ENCODE measurements around the gene CCDC63. TPM values are rescaled to one million over a fixed set of nuclear protein-coding genes. Genes with fewer than 3 reads are reported as not detected.

CCDC63 gene
- total and polyA plus RNA-seq, 2 of the 13 experiments (the other 11 are each of a cell fraction or from before 2014, with no cell fraction given): not detected

DNA sequence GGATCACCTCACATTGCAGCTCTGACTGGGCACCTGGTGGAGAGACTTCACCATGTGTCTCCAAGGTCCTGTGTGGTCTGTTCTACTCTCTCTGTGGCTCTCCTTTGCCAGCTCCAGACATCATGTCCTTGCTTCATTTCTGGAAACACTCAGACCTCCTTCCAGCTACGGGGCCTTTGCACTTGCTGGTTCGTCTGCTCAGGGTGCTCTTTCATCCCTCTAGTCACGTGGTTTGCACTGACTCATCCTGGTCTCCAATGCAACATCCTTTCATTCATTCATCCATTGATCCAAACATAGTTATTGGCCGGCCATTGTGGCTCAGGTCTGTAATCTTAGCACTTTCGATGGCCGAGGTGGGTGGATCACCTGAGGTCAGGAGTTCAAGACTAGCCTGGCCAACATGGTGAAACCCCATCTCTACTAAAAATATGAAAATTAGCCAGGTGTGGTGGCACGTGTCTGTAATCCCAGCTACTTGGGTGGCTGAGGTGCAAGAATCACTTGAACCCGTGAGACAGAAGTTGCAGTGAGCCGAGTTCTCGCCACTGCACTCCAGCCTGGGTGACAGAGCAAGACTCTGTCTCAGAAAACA lies 23.9 kb upstream of the CCDC63 start (continued):
- no peak for TF ChIP-seq ZNF639 (CRISPR knock-in tag; conservative IDR thresholded peaks at IDR 0.05)
- TF ChIP-seq CEBPB (IDR thresholded peaks at IDR 0.05; ENCODE audit: borderline replicate concordance, low read depth, low read length): no peak
- no peak for TF ChIP-seq ZEB1 (IDR thresholded peaks at IDR 0.05; ENCODE audit: insufficient replicate concordance, low read depth)
- TF ChIP-seq TP53 (CRISPR knock-in tag; conservative IDR thresholded peaks at IDR 0.05): no peak

GRCh38 chr12:110824342-110824741 lies 22.4 kb upstream of the CCDC63 start:
- H3K79me2 ChIP-seq (ENCODE audit: insufficient read depth, low read length): no peaks in the 10 kb centered on the region

More at GRCh38 chr12:110824342-110824741, 22.4 kb upstream of the CCDC63 start:
- Histone ChIP-seq H3K27ac (ENCODE audit: extremely low read length, insufficient read depth, low read length) (no peak overlapping the region), H3K36me3 (replicated peaks in 1 of 2; ENCODE audit: control insufficient read depth in 1 of 2, insufficient read depth in 2 of 2, low read length in 2 of 2) (no peaks in the 10 kb centered on the region), H3K9me3 (ENCODE audit: low read length) (no peaks in the 10 kb centered on the region), H4K20me1 (ENCODE audit: insufficient read depth, low read length) (no peaks in the 10 kb centered on the region), H3K4me3 (replicated peaks in 1 of 3; ENCODE audit: insufficient read depth in 1 of 3, low read depth in 2 of 3, low read length in 3 of 3) (no peak overlapping the region), H3K9ac (ENCODE audit: insufficient read depth, low read depth, low read length) (no peak overlapping the region), H2AFZ (ENCODE audit: low read length) (no peak overlapping the region), H3K4me2 (ENCODE audit: low read depth, low read length) (no peak overlapping the region), H3K27me3 (ENCODE audit: control insufficient read depth in 1 of 2, insufficient read depth in 2 of 2, low read length in 2 of 2) (peaks cover 0 to 1% of the 10 kb centered on the region in 2 experiments; a peak in 1 of 5 replicates), H3K4me1 (ENCODE audit: insufficient read depth, low read length) (peaks cover 11% of the 10 kb centered on the region)
- ATAC-seq: no peak
- ChIA-PET POLR2A (no interaction called here), CTCF (ENCODE audit: low intra/inter-chr PET ratio, low total read pairs) (no interaction called here)
- 17% methylated on average over 2 of the region's 2 CpGs for WGBS (ENCODE audit: low lambda C conversion rate)
- in situ Hi-C loops (cut with HindIII; ENCODE audit: extremely low pct_ligation_motif_present, low pct_unique_long_range_greater_than_20kb) (no loop called here), intact Hi-C loops (cut with micrococcal nuclease; ENCODE audit: unreplicated experiment) (no loop called here)
- DNase-seq (ENCODE audit: low spot score): no peak
- no peak for FAIRE-seq
- no TSS peak for BruUV-seq (replicated peaks)
- TF ChIP-seq ZNF24 (IDR thresholded peaks at IDR 0.05) (no peak), HNF1B (CRISPR knock-in tag; IDR thresholded peaks at IDR 0.05) (no peak), NFRKB (IDR thresholded peaks at IDR 0.05) (no peak), FOXA1 (IDR thresholded peaks at IDR 0.05) (peak; percentile 46; the same call in 1 of the 2 replicates), FOXA1 (CRISPR knock-in tag; IDR thresholded peaks at IDR 0.05) (no peak)

Measured in HepG2 (cell line).